ENCODE measurements around the gene PDE7B. TPM values are rescaled to one million over a fixed set of nuclear protein-coding genes. Genes with fewer than 3 reads are reported as not detected.
A peak's percentile ranks its signal among the peaks of the same experiment; 100 is the strongest.
"Not testable (repeated sequence)": the region's sequence is repeated elsewhere in the genome, so short reads cannot be mapped to it uniquely, and the experiment has no call there.

The PDE7B gene
- total RNA-seq, 1 donor from 2014 or later, result 0.53 TPM

GRCh38 chr6:136213012-136213539 lies 361.6 kb downstream of the PDE7B start:
- no peaks in the 10 kb centered on the region for H3K27me3 ChIP-seq (ENCODE audit: control insufficient read depth, insufficient read depth, low read length)
- no peak for FAIRE-seq

GRCh38 chr6:136213853-136214252 lies 362.4 kb downstream of the PDE7B start:
- TF ChIP-seq, protein P1, sequence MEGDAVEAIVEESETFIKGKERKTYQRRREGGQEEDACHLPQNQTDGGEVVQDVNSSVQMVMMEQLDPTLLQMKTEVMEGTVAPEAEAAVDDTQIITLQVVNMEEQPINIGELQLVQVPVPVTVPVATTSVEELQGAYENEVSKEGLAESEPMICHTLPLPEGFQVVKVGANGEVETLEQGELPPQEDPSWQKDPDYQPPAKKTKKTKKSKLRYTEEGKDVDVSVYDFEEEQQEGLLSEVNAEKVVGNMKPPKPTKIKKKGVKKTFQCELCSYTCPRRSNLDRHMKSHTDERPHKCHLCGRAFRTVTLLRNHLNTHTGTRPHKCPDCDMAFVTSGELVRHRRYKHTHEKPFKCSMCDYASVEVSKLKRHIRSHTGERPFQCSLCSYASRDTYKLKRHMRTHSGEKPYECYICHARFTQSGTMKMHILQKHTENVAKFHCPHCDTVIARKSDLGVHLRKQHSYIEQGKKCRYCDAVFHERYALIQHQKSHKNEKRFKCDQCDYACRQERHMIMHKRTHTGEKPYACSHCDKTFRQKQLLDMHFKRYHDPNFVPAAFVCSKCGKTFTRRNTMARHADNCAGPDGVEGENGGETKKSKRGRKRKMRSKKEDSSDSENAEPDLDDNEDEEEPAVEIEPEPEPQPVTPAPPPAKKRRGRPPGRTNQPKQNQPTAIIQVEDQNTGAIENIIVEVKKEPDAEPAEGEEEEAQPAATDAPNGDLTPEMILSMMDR (IDR thresholded peaks at IDR 0.05; ENCODE audit: insufficient read depth, low read length, severe bottlenecking), result no peak
- no peak for FAIRE-seq
- H3K36me3 ChIP-seq (ENCODE audit: control insufficient read depth, insufficient read depth, low read length), result no peaks in the 10 kb centered on the region
- DNase-seq (ENCODE audit: low read depth), result no peak
- no peak overlapping the region for H3K4me3 ChIP-seq (ENCODE audit: low read depth, low read length)
- H3K27me3 ChIP-seq (ENCODE audit: control insufficient read depth, insufficient read depth, low read length), result no peaks in the 10 kb centered on the region

More at GRCh38 chr6:136213012-136213539, 361.6 kb downstream of the PDE7B start:
- DNase-seq (ENCODE audit: low read depth), result no peak
- no peak overlapping the region for H3K4me3 ChIP-seq (ENCODE audit: low read depth, low read length)
- TF ChIP-seq, protein P1 (IDR thresholded peaks at IDR 0.05; ENCODE audit: insufficient read depth, low read length, severe bottlenecking), result no peak
- H3K36me3 ChIP-seq (ENCODE audit: control insufficient read depth, insufficient read depth, low read length), result no peaks in the 10 kb centered on the region

DNA sequence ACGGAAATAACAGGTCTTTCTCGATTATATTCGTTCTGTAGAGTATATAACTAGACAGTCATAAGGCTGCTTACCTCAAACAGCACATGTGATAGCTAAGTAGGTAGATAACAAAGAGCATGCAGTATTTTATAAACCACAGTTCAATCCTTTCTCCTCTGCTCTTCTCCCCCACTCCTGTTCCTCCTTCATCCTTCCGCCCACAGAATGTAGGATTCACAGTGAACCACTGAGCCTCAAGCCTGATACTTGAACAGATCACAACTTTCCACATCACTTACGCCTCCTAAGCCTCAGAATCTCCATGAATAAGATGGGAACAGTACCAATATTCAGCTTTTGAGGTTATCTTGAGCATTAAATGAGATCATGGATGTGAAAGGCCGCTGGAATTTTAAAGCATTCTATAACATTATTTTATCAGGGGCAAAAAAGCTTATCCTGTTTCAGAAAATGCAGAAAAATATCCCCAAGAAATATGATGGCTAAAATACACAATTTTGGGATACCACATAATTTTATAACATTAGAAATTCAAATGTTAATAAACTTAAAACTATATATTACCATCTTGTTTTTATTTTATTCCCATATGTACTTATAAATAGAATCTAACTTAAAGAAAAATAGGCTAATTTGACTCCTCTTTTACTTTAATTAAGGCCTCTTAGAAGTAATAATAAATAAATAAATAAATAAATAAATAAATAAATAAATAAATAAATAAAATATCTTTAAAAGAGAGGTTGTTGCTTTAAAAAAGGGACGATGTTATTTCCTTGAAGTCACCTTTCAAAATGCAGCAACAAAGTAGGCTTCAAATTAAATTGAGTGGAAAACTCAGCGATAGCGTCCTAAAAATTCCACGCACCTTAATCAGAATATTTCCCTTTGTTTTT lies 365.3 kb downstream of the PDE7B start:
- Histone ChIP-seq H3K36me3 (ENCODE audit: control insufficient read depth, insufficient read depth, low read length) (no peaks in the 10 kb centered on the region), H3K4me3 (ENCODE audit: low read depth, low read length) (no peak overlapping the region), H3K27me3 (ENCODE audit: control insufficient read depth, insufficient read depth, low read length) (no peaks in the 10 kb centered on the region)
- FAIRE-seq, result no peak
- DNase-seq (ENCODE audit: low read depth), result no peak
- TF ChIP-seq, protein P1 (IDR thresholded peaks at IDR 0.05; ENCODE audit: insufficient read depth, low read length, severe bottlenecking), result no peak

- not testable (repeated sequence) for H3K4me3 ChIP-seq (ENCODE audit: low read depth, low read length); H3K27me3 ChIP-seq (ENCODE audit: control insufficient read depth, insufficient read depth, low read length); FAIRE-seq; DNase-seq (ENCODE audit: low read depth); H3K36me3 ChIP-seq (ENCODE audit: control insufficient read depth, insufficient read depth, low read length)
These were observed 373.5 kb downstream of the PDE7B start for GRCh38 chr6:136224974-136225373.

DNA sequence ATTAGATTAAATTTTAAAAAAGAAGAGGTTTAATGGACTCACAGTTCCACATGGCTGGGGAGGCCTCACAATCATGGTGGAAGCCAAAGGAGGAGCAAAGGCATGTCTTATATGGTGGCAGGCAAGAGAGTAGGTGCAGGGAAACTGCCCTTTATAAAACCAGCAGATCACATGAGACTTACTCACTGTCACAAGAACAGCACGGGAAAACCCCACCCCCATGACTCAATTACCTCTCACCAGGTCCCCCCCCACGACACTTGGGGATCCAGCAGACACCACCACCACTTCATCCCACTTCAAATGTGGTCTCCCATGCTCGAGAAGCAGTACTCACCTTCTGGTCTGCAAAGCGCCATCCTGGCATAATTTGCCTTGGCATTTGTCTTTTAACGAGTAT lies 374.0 kb downstream of the PDE7B start:
- TF ChIP-seq, protein P1 (IDR thresholded peaks at IDR 0.05; ENCODE audit: insufficient read depth, low read length, severe bottlenecking), result no peak
- Histone ChIP-seq H3K4me3 (ENCODE audit: low read depth, low read length) (no peak overlapping the region), H3K36me3 (ENCODE audit: control insufficient read depth, insufficient read depth, low read length) (no peaks in the 10 kb centered on the region), H3K27me3 (ENCODE audit: control insufficient read depth, insufficient read depth, low read length) (no peaks in the 10 kb centered on the region)
- FAIRE-seq (no peak), DNase-seq (ENCODE audit: low read depth) (peak; percentile 31)

- H3K36me3 ChIP-seq (ENCODE audit: control insufficient read depth, insufficient read depth, low read length), result no peaks in the 10 kb centered on the region
- TF ChIP-seq, protein P1 (IDR thresholded peaks at IDR 0.05; ENCODE audit: insufficient read depth, low read length, severe bottlenecking), result peak; percentile 95
- H3K4me3 ChIP-seq (ENCODE audit: low read depth, low read length), result no peak overlapping the region
- DNase-seq (ENCODE audit: low read depth) (peak; percentile 21), FAIRE-seq (no peak)
- H3K27me3 ChIP-seq (ENCODE audit: control insufficient read depth, insufficient read depth, low read length), result no peaks in the 10 kb centered on the region
These were observed 374.6 kb downstream of the PDE7B start for GRCh38 chr6:136226027-136226673.
